Suppressor macrophage treated with lipopolysaccharide for 1 hour (primary cell): ENCODE measurements around the gene PEX26.
"Not testable (repeated sequence)": the region's sequence is repeated elsewhere in the genome, so short reads cannot be mapped to it uniquely, and the experiment has no call there.

Source experiments
- DNase-seq, 3 donors: peaks; one replicate each; pipeline ENCODE4 v3.0.0-alpha.2; 2020 to 2022

Gene PEX26

GRCh38 chr22:18077639-18078328, at the start of gene PEX26:
PEX26 (plus strand) TSS chr22:18077990; CDS start chr22:18078377, 387 bp downstream.
- DNase-seq, result peak; percentile 97 to 98 (median 97)

- no peak for DNase-seq
These were observed 48.8 kb upstream of the PEX26 start for GRCh38 chr22:18028817-18029527.

GRCh38 chr22:18029686-18030267, 48.0 kb upstream of the PEX26 start:
- no peak for DNase-seq

- DNase-seq, result no peak
These were observed 45.9 kb upstream of the PEX26 start for GRCh38 chr22:18031695-18032454.

GRCh38 chr22:18032455-18033101, 45.2 kb upstream of the PEX26 start:
- no peak for DNase-seq

GRCh38 chr22:18033204-18033998, 44.4 kb upstream of the PEX26 start:
- no peak for DNase-seq

GRCh38 chr22:18034076-18034475, 43.7 kb upstream of the PEX26 start:
- DNase-seq, result no peak

GRCh38 chr22:18035751-18036150, 42.0 kb upstream of the PEX26 start:
- DNase-seq, result peak in 1 of 3 donors; percentile 22

GRCh38 chr22:18040898-18041297, 36.9 kb upstream of the PEX26 start:
- not testable (repeated sequence) for DNase-seq

- no peak for DNase-seq
These were observed 35.1 kb upstream of the PEX26 start for GRCh38 chr22:18042685-18043084.

- no peak for DNase-seq
These were observed 33.1 kb upstream of the PEX26 start for GRCh38 chr22:18044548-18045271.

- DNase-seq, result no peak
These were observed 32.0 kb upstream of the PEX26 start for GRCh38 chr22:18045794-18046193.

GRCh38 chr22:18048041-18048440, 29.7 kb upstream of the PEX26 start:
- DNase-seq, result no peak

- DNase-seq, result no peak
These were observed 29.3 kb upstream of the PEX26 start for GRCh38 chr22:18048441-18048898.

GRCh38 chr22:18050065-18050464, 27.7 kb upstream of the PEX26 start:
- no peak for DNase-seq

GRCh38 chr22:18051113-18051512, 26.7 kb upstream of the PEX26 start:
- not testable (repeated sequence) for DNase-seq

GRCh38 chr22:18053216-18053946, 24.4 kb upstream of the PEX26 start:
- DNase-seq, result not testable (repeated sequence)

- DNase-seq, result no peak
These were observed 22.1 kb upstream of the PEX26 start for GRCh38 chr22:18055619-18056160.

GRCh38 chr22:18056161-18056666, 21.6 kb upstream of the PEX26 start:
- DNase-seq, result peak; percentile 45 to 81 (median 77)
